KOPT-K1 (cell line): ENCODE measurements around the gene DKC1.
"Not testable (repeated sequence)": the region's sequence is repeated elsewhere in the genome, so short reads cannot be mapped to it uniquely, and the experiment has no call there.

Experiments
- H3K27ac ChIP-seq: fragments of 200-600 bp; sonication (generic); 2 replicates; pipeline ENCODE4 v1.5.1; 2016; ENCODE audit warnings: antibody characterized with exemption, mild to moderate bottlenecking, low read depth, low read length; ENCODE audit not compliant: poor library complexity, severe bottlenecking
- H3K36me3 ChIP-seq: fragments of 200-600 bp; sonication (generic); 2 replicates; pipeline ENCODE4 v1.5.1; 2017; ENCODE audit warnings: antibody characterized with exemption, mild to moderate bottlenecking, low read length, moderate library complexity; ENCODE audit not compliant: insufficient read depth
- H3K9me3 ChIP-seq: fragments of 200-600 bp; sonication (generic); 2 replicates; pipeline ENCODE4 v1.5.1; 2017; ENCODE audit warnings: antibody characterized with exemption, low read length, mild to moderate bottlenecking; ENCODE audit not compliant: insufficient read depth, poor library complexity, severe bottlenecking

The DKC1 gene

GRCh38 chrX:154816326-154816898, 53.7 kb downstream of the DKC1 start:
- H3K27ac ChIP-seq, H3K9me3 ChIP-seq, H3K36me3 ChIP-seq: not testable (repeated sequence)

GRCh38 chrX:154817048-154817618, 54.5 kb downstream of the DKC1 start:
- not testable (repeated sequence) for H3K36me3 ChIP-seq, H3K27ac ChIP-seq

GRCh38 chrX:154818916-154819770, 56.5 kb downstream of the DKC1 start:
- H3K27ac ChIP-seq, result no peak overlapping the region
- no peaks in the 10 kb centered on the region for H3K9me3 ChIP-seq

More at GRCh38 chrX:154817048-154817618, 54.5 kb downstream of the DKC1 start:
- not testable (repeated sequence) for H3K9me3 ChIP-seq

GRCh38 chrX:154819771-154820341, 57.2 kb downstream of the DKC1 start:
- Histone ChIP-seq H3K9me3 (no peaks in the 10 kb centered on the region), H3K27ac (no peak overlapping the region), H3K36me3 (no peaks in the 10 kb centered on the region)

More at GRCh38 chrX:154818916-154819770, 56.5 kb downstream of the DKC1 start:
- no peaks in the 10 kb centered on the region for H3K36me3 ChIP-seq

- Histone ChIP-seq H3K36me3 (no peaks in the 10 kb centered on the region), H3K27ac (no peak overlapping the region), H3K9me3 (no peaks in the 10 kb centered on the region)
Measured at GRCh38 chrX:154821523-154821922, 58.9 kb downstream of the DKC1 start.

- Histone ChIP-seq H3K27ac (no peak overlapping the region), H3K9me3 (no peaks in the 10 kb centered on the region), H3K36me3 (no peaks in the 10 kb centered on the region)
Measured at GRCh38 chrX:154822029-154822428, 59.4 kb downstream of the DKC1 start.

- no peaks in the 10 kb centered on the region for H3K36me3 ChIP-seq
- H3K27ac ChIP-seq, result no peak overlapping the region
- no peaks in the 10 kb centered on the region for H3K9me3 ChIP-seq
Measured at GRCh38 chrX:154824638-154825037, 62.0 kb downstream of the DKC1 start.

GRCh38 chrX:154825586-154825985, 62.9 kb downstream of the DKC1 start:
- H3K36me3 ChIP-seq, H3K27ac ChIP-seq, H3K9me3 ChIP-seq: not testable (repeated sequence)
